Stimulated activated CD4-positive, alpha-beta T cell treated with anti-CD3 and anti-CD28 coated beads, Interleukin-12 subunit alpha, Interleukin-12 subunit beta, amount 100 ng/mL, for 48 hours (primary cell): ENCODE results near the gene SMIM5.
A peak's percentile ranks its signal among the peaks of the same experiment; 100 is the strongest.

Experiments
- DNase-seq, 3 donors: peaks; one replicate each; pipeline ENCODE4 v3.0.0-alpha.2; 2020; ENCODE audit warnings: low read depth in 2 of 3, low spot score in 1 of 3

The SMIM5 gene

GRCh38 chr17:75602644-75603043, 30.6 kb upstream of the SMIM5 start:
- DNase-seq: no peak

DNA sequence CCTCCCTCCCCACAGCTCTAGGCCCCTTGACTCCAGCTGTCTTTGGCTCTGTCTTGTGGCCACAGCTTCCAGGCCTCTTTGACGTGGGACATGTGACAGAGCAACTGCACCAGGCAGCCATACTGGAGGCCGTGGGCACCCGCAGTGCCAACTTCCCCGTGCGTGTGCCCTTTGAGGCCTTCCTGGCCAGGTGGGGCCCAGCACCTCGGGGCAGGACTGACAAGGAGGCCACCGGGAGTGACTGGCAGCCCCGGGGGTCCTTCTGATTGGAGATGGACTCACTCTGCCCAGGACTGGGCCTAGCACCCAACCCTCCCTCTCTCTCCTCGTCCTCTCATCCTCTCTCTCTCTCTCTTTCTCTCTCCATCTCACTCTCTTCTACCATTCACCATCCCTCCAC, 30.1 kb upstream of the SMIM5 start:
- no peak for DNase-seq

DNA sequence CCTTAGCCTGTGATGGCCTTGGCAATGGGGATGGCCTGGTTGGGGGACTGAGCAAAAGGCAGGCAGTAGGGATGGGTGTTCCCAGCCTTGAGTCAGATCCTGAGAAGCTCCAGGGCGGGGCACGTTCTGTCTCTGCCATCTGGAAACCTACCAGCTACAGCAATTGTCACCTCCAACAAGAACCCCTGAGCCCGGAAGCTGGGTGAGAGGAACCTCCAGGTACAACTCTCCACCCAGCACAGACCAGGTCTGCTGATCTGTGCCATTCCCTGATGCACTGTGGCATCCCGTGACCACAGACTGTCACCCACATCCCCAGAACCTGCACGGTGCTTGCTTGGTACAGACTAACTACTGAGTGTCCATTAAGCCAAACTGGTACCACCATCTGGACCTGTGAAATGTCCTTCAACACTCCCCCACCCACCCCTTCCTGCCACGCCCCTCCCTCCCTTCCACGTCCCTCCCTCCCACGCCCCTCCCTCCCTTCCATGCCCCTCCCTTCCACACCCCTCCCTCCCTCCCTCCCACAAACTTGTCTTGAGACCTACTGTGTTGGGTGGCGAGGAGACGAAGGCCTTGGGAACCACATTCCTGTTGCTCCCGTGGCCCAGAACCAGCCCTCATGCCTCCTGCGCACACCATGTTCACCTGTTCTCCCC, 29.1 kb upstream of the SMIM5 start:
- no peak for DNase-seq

GRCh38 chr17:75605790-75606189, 27.4 kb upstream of the SMIM5 start:
- no peak for DNase-seq

DNA sequence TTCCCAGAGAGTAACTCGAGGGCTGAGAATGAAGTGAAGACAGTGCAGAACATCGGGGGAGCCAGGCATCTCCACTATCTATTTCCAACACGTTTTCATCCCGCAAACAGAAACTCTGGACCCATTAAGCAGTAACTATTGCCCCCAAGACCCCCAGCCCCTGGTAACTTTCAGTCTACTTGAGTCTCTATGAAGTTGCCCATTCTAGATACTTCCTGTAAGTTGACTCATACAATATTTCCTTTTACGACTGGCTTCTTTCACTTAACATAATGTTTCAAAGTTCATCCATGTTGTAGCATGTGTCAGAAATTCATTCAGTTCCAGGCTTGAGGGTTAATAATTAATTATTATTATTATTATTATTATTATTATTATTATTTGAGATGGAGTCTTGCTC, 26.1 kb upstream of the SMIM5 start:
- no peak for DNase-seq

GRCh38 chr17:75610103-75610984, 22.9 kb upstream of the SMIM5 start:
- no peak for DNase-seq

- no peak for DNase-seq
Observed at GRCh38 chr17:75611851-75612429, 21.3 kb upstream of the SMIM5 start.

GRCh38 chr17:75612906-75613626, 20.2 kb upstream of the SMIM5 start:
- DNase-seq: no peak

GRCh38 chr17:75614006-75614405, 19.2 kb upstream of the SMIM5 start:
- no peak for DNase-seq

DNA sequence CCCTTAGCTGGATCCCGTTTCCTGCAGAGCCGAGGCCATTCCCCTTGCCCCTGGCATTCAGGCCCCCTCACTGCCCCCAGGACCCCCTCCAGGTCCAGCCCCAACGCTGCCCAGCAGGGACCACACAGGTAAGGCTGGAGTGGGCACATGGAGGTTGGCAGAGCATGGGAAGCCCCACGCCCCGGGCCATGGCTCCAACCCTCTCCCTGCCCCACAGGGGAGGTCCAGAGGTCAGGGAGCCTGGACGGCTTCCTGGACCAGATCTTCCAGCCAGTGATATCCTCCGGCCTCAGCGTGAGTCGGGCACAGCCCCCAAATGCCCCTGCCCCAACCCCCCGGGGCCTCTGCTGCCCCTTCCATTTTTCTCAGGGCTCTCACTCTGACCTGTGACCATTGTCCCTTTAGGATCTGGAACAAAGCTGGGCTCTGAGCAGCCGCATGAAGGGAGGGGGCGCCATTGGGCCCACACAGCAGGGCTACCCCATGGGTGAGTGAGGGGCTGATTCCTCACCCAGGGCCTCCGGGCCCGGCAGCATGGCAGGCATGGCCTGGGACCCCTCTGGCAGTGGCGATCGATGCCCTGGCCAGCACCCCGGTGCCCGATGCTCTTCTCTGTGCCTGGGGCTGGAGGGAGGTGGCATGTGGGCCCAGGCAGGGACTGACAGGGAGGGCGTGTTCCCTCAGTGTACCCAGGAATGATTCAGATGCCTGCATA, 18.5 kb upstream of the SMIM5 start:
- DNase-seq: no peak

- DNase-seq: no peak
Observed at GRCh38 chr17:75615301-75615700, 17.9 kb upstream of the SMIM5 start.

- no peak for DNase-seq
Observed at GRCh38 chr17:75616521-75617122, 16.6 kb upstream of the SMIM5 start.

DNA sequence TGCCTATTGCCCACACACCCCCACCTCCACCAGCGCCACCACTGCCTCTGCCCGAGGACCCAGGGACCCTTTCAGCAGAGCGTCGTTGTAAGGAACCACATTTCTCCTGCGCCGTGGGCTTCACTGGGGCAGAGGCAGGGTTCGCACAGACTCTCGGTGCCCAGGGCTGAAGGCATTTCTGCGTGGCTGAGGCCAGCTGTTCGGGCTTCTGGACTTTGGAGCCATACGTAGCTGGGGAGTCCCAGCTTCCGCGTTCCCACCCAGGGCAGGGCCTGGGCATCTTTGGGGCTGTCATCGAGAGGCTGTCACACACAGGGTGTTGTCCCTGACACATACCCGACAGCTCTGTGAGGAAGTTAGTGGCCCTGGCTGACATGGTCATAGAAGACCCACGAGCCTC, 16.0 kb upstream of the SMIM5 start:
- no peak for DNase-seq

DNA sequence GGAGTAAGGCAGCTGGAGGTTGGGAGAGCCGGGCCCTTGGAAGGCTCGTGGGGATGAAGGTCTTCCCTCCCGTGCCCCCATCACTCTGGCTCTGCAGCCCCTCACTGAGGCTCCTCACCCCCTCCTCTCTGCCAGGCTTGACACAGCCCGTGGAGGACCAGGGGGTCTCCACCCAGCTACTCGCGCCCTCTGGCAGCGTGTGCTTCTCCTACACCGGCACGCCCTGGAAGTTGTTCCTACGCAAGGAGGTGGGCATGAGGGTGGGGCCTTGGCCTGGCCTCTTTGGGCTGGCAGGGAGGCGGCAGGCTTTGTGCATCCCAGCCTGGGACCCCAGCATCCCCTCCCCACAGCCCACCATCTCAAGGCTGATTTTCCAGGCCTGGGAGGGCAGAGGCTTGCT, 15.6 kb upstream of the SMIM5 start:
- no peak for DNase-seq

DNA sequence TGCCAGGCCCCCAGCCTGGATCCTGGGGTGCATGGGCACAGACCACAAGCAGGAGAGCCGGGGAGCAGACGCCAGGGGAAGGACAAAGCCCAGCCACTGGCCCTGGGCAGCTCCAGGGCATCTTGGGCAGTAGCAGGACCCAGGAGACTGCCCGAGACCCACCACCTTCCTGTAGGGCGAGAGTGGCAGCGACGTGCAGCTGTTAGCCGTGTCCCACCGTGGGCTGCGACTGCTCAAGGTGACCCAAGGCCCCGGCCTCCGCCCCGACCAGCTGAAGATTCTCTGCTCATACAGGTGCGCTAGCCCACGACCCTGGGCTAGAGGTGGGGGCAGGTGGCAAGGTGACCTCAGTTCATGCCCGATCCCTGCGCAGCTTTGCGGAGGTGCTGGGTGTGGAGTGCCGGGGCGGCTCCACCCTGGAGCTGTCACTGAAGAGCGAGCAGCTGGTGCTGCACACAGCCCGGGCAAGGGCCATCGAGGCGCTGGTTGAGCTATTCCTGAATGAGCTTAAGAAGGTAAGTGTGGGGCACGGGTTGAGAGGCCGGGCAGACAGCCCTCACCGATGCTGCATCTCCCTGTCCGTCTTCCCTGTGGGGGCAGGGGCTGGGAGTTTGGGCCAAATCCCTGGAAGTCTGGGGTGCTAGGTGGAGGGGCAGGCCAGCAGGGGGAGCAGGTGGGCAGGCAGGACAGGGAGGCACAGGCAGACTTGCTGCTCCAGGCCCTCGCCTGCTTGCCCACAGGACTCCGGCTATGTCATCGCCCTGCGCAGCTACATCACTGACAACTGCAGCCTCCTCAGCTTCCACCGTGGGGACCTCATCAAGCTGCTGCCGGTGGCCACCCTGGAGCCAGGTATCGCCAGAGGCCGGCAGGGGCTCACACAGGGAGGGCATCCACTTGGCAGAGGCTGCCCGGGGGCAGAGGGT, 13.5 kb upstream of the SMIM5 start:
- peak in 1 of 3 donors; percentile 11 for DNase-seq

DNA sequence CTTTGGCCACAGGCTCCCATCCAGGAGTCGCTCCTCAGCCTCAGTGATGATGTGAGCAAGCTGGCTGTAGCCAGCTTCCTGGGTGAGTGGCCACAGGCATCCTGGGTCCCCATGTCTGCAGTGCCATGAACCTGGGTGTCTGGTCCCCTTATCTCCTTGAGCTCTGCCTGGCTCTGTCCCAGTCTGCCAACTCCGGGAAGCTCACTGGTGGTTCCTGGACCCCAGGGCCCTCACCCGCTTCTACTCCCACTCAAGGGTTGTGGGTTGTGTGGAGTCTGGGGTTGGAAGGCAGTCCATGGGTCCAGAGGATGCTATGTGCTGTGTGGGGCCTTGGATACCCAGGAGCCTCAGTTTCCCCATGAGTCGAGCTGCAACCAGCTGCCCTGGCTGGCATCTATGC, 11.7 kb upstream of the SMIM5 start:
- DNase-seq: no peak

DNA sequence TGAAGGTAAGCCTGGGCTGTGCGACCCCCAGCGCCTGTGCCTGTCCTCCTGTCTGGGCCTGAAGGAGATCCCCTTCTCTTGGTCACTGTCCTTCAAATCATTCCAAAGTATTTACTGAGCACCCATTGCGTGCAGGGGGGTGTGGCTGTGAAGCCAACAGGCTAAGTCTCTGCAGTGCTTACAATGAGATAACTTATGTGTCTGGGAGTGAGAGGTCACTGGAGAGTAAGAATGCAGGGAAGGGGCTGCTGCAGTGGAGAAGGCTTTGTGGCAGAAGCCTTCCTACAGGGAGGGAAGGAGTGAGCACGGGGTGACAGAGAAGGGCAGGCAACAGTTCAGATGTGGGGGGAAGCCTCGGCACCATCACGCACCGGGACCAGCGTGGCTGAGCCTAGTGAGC, 11.2 kb upstream of the SMIM5 start:
- no peak for DNase-seq

GRCh38 chr17:75622771-75623273, 10.4 kb upstream of the SMIM5 start:
- no peak for DNase-seq

DNA sequence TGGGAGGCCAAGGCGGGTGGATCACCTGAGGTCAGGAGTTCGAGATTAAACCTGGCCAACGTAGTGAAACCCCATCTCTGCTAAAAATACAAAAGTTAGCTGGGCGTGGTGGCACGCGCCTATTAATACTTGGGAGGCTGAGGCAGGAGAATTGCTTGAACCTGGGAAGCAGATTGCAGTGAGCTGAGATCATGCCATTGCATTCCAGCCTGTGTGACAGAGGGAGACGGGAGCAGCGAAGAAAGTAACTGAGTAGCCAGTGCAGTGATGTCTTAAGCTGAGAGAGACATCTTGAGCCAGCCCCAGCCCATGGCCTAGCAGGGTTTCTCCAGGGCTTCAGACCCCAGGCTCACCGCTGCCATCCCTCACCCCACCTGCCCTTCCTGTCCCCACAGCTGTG, 9.8 kb upstream of the SMIM5 start:
- no peak for DNase-seq
